ENCODE results near the gene PITX2. TPM values are rescaled to one million over a fixed set of nuclear protein-coding genes. Genes with fewer than 3 reads are reported as not detected.

PITX2 gene
- total and polyA plus RNA-seq, 2 of the 8 experiments (the other 6 are each of a cell fraction or from before 2014, with no cell fraction given), result 0.09 to 0.67 TPM

- H3K27me3 ChIP-seq (replicated peaks in 1 of 4; ENCODE audit: control insufficient read depth in 3 of 4, extremely low read depth in 1 of 4, insufficient read depth in 3 of 4, low read length in 3 of 4), result peaks cover 9 to 22% (median 17%) of the 10 kb centered on the region in 4 experiments
- CTCF ChIA-PET (ENCODE audit: partially characterized antibody), result interaction anchor here (1.4 kb wide), 1 partner anchor 14 kb away, joined by 3 read pairs; no protein-coding TSS in a partner anchor
- H4K8ac ChIP-seq (ENCODE audit: extremely low read depth, insufficient read depth, low read length), result no peak overlapping the region
- H3K9me3 ChIP-seq (ENCODE audit: insufficient read depth in 2 of 2, low read depth in 1 of 2, low read length in 1 of 2), result no peaks in the 10 kb centered on the region
- no peaks in the 10 kb centered on the region for H3K79me2 ChIP-seq (ENCODE audit: control insufficient read depth in 1 of 2, insufficient read depth in 2 of 2, low read length in 2 of 2)
- no peak overlapping the region for H3K9ac ChIP-seq (replicated peaks in 1 of 4; ENCODE audit: extremely low read depth in 1 of 4, low read depth in 3 of 4, low read length in 3 of 4)
- H3K23me2 ChIP-seq (ENCODE audit: low read depth, low read length), result no peaks in the 10 kb centered on the region
- no peak overlapping the region for H4K91ac ChIP-seq (replicated peaks; ENCODE audit: insufficient read length, low read length)
- no peak overlapping the region for H3K4me2 ChIP-seq (ENCODE audit: insufficient read depth in 1 of 2, low read depth in 2 of 2, low read length in 2 of 2)
- H4K20me1 ChIP-seq (replicated peaks in 1 of 2; ENCODE audit: control insufficient read depth in 1 of 2, insufficient read depth in 2 of 2, low read length in 2 of 2), result peaks cover 0 to 5% of the 10 kb centered on the region in 2 experiments
- no peak overlapping the region for H2BK15ac ChIP-seq (ENCODE audit: low read length)
- no peak overlapping the region for H4K5ac ChIP-seq (ENCODE audit: insufficient read length, low read depth, low read length)
- no peak overlapping the region for H2BK5ac ChIP-seq (ENCODE audit: low read depth, low read length)
- H2AFZ ChIP-seq (ENCODE audit: low read length), result no peak overlapping the region
- no peak overlapping the region for H2BK12ac ChIP-seq (ENCODE audit: low read depth, low read length)
- no peak overlapping the region for H3K27ac ChIP-seq (ENCODE audit: low read depth, low read length)
- H3K23ac ChIP-seq (ENCODE audit: insufficient read length), result no peak overlapping the region
- H3K4me3 ChIP-seq (ENCODE audit: extremely low read depth in 1 of 4, insufficient read depth in 2 of 4, low read depth in 3 of 4, low read length in 4 of 4), result no peak overlapping the region
- no peak overlapping the region for H2BK20ac ChIP-seq (ENCODE audit: low read length)
- 0 out of 7 replicates have a peak, but pooled peaks cover 0 to 2% (median 0%) of the 10 kb centered on the region in 4 experiments for H3K4me1 ChIP-seq (replicated peaks in 1 of 4; ENCODE audit: control insufficient read depth in 3 of 4, insufficient read depth in 4 of 4, low read length in 3 of 4)
- FAIRE-seq (no peak), DNase-seq (ENCODE audit: low read depth in 1 of 2, low spot score in 2 of 2) (no peak)
- no peak overlapping the region for H2AK5ac ChIP-seq (ENCODE audit: low read depth, low read length)
- no peak overlapping the region for H3K18ac ChIP-seq (ENCODE audit: extremely low read depth, low read length)
- H2BK120ac ChIP-seq (replicated peaks; ENCODE audit: low read depth, low read length), result no peak overlapping the region
- 81% methylated on average over 1 of the region's 1 CpG; no CpG with 5 or more reads in 1 of the 2 experiments for WGBS, 2 experiments (ENCODE audit: extremely low coverage in 1 of 2, insufficient coverage in 1 of 2, insufficient read length in 1 of 2, insufficient replicate concordance in 2 of 2, low coverage in 1 of 2, low lambda C conversion rate in 2 of 2, missing lambda C conversion rate in 1 of 2)
- H3K14ac ChIP-seq (ENCODE audit: insufficient read length), result no peak overlapping the region
- H3K56ac ChIP-seq (replicated peaks; ENCODE audit: insufficient read length, low read depth, low read length), result no peak overlapping the region
- H3K79me1 ChIP-seq (ENCODE audit: low read depth, low read length), result no peaks in the 10 kb centered on the region
- no peak overlapping the region for H3K4ac ChIP-seq (replicated peaks; ENCODE audit: insufficient read length, low read depth, low read length)
- H3K36me3 ChIP-seq (ENCODE audit: control insufficient read depth in 2 of 4, insufficient read depth in 4 of 4, low read length in 3 of 4), result no peaks in the 10 kb centered on the region
- POLR2A ChIA-PET (ENCODE audit: partially characterized antibody), result no interaction called here
- TF ChIP-seq SIRT6 (IDR thresholded peaks at IDR 0.05; ENCODE audit: low read length), result no peak
These were observed 17.8 kb downstream of the PITX2 start for GRCh38 chr4:110605077-110605476.
